Activated CD4-positive, alpha-beta memory T cell treated with anti-CD3 and anti-CD28 coated beads, Interleukin-2, amount 10 ng/mL, durations not matched to agents 7 days and 5 days (primary cell): ENCODE measurements around the gene TRIM34. TPM values are rescaled to one million over a fixed set of nuclear protein-coding genes. Genes with fewer than 3 reads are reported as not detected.
"Not testable (repeated sequence)": the region's sequence is repeated elsewhere in the genome, so short reads cannot be mapped to it uniquely, and the experiment has no call there.

Experiments
- CTCF ChIA-PET: fragments of 350-600 bp; sonication (Branson Sonifier 250); formaldehyde crosslinking; loops from one replicate; lab custom pipeline; 2021; ENCODE audit warnings: antibody characterized with exemption, inconsistent platforms; lab: Charles Lee
- POLR2A ChIA-PET: fragments of 350-600 bp; sonication (Branson Sonifier 250); formaldehyde crosslinking; loops from one replicate; lab custom pipeline; 2021; ENCODE audit warnings: antibody characterized with exemption; lab: Charles Lee
- DNase-seq: peaks from one replicate; pipeline ENCODE4 v3.0.0-alpha.2; 2020
- H3K27ac Mint-ChIP-seq: one replicate; pipeline ENCODE4 v1.8.0; 2021; ENCODE audit warnings: mild to moderate bottlenecking, mixed read lengths
- H3K27me3 Mint-ChIP-seq: one replicate; pipeline ENCODE4 v1.8.0; 2021; ENCODE audit warnings: mixed read lengths
- H3K36me3 Mint-ChIP-seq: one replicate; pipeline ENCODE4 v1.8.0; 2021; ENCODE audit warnings: low read depth, mixed read lengths
- H3K4me1 Mint-ChIP-seq: one replicate; pipeline ENCODE4 v1.8.0; 2021; ENCODE audit warnings: mixed read lengths
- H3K4me3 Mint-ChIP-seq: one replicate; pipeline ENCODE4 v1.8.0; 2021; ENCODE audit warnings: mild to moderate bottlenecking, mixed read lengths
- H3K9me3 Mint-ChIP-seq: one replicate; pipeline ENCODE4 v1.8.0; 2021; ENCODE audit warnings: mixed read lengths
- total RNA-seq, 2 experiments: library from RNA; stranded (reverse); gene quantifications; one replicate each; pipeline ENCODE4 v1.2.3, GENCODE V29; 2021

Gene TRIM34
- total RNA-seq, 2 experiments from 2014 or later = 18.2 to 19.8 TPM

DNA sequence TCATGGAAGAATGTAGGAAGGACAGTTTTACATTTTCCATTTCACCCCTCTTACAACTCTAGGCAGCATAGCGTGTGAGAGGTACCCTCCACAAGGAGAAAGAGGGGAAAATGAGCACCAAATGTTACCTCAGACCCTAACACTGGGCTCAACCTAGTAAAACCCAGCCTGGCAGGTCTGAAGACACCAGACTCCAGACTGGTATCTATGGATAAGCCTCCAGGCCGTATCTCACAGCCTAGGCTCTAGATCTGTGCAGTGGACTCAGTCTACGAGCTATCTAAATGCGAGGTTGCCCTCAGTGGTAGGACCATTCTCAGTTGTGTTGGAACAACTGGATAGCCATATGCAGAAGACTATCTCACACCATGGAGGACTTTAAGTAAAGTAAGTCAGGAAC is 49.6 kb downstream of the TRIM34 start:
- ChIA-PET POLR2A (no interaction called here), CTCF (no interaction called here)
- no peak overlapping the region for H3K27ac Mint-ChIP-seq
- H3K9me3 Mint-ChIP-seq = no peaks in the 10 kb centered on the region
- peaks cover 30% of the 10 kb centered on the region for H3K36me3 Mint-ChIP-seq
- no peak overlapping the region for H3K4me3 Mint-ChIP-seq
- no peak for DNase-seq
- peaks cover 9% of the 10 kb centered on the region for H3K4me1 Mint-ChIP-seq
- H3K27me3 Mint-ChIP-seq = no peaks in the 10 kb centered on the region

DNA sequence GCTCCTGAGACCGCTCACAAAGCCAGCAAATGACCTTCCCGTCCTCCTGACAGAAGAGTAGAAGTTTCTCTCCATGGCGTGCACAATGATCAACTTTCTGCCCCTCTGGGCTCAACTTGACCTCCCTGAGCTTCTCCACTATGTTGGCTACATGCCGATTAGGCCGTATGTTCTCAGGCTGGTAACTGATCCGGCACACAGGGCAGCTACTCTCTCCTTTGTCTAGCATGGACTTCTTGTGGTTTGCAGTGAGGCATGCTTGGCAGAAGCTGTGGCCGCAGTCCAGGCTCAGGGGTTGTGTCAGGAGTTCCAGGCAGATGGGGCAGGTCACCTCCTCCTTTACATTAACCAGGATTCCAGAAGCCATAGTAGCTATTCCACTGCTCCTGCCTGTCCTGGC is 55.0 kb downstream of the TRIM34 start:
- Mint-ChIP-seq H3K27ac (no peak overlapping the region), H3K9me3 (no peaks in the 10 kb centered on the region), H3K36me3 (peaks cover 46% of the 10 kb centered on the region), H3K4me1 (peaks cover 28% of the 10 kb centered on the region), H3K4me3 (no peak overlapping the region), H3K27me3 (no peaks in the 10 kb centered on the region)
- ChIA-PET POLR2A (interaction anchor here (2.6 kb wide), 1 partner anchor 11 kb away, joined by 15 read pairs; the partner anchor contains the start of gene TRIM22), CTCF (no interaction called here)
- DNase-seq = no peak

DNA sequence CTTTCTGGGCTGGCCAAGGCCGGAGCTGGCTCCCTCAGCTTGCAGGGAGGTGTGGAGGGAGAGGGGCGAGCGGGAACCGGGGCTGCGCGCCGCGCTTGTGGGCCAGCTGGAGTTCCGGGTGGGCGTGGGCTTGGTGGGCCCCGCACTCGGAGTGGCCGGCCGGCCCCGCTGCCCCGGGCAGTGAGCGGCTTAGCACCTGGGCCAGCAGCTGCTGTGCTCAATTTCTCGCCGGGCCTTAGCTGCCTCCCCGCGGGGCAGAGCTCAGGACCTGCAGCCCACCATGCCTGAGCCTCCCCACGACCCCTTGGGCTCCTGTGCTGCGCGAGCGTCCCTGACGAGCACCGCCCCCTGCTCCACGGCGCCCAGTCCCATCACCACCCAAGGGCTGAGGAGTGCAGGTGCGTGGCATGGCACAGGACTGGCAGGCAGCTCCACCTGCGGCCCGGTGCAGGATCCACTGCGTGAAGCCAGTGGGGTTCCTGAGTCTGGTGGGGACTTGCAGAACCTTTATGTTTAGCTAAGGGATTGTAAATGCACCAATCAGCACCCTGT is 58.2 kb downstream of the TRIM34 start:
- DNase-seq, H3K27ac Mint-ChIP-seq, H3K27me3 Mint-ChIP-seq, H3K4me3 Mint-ChIP-seq, H3K9me3 Mint-ChIP-seq, CTCF ChIA-PET: not testable (repeated sequence)
- POLR2A ChIA-PET = interaction anchor here (0.9 to 3.4 kb wide), 3 partner anchors 9 to 61 kb away, joined by 3 to 25 read pairs (median 3); partner anchors contain the start of gene TRIM34
- Mint-ChIP-seq H3K4me1 (peaks cover 37% of the 10 kb centered on the region), H3K36me3 (peaks cover 35% of the 10 kb centered on the region)

DNA sequence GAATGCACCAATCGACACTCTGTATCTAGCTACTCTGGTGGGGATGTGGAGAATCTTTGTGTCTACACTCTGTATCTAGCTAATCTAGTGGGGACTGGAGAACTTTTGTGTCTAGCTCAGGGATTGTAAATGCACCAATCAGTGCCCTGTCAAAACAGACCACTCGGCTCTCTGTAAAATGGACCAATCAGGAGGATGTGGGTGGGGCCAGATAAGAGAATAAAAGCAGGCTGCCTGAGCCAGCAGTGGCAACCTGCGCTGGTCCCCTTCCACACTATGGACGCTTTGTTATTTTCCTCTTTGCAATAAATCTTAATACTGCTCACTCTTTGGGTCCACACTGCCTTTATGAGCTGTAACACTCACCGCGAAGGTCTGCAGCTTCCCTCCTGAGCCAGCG is 58.8 kb downstream of the TRIM34 start:
- CTCF ChIA-PET = interaction anchor here (1.4 to 1.9 kb wide), 4 partner anchors 30 to 680 kb away, joined by 3 to 10 read pairs (median 8); partner anchors contain the start of genes OR52N2 and TRIM34
- peaks cover 40% of the 10 kb centered on the region for H3K4me1 Mint-ChIP-seq
- not testable (repeated sequence) for H3K9me3 Mint-ChIP-seq, H3K27me3 Mint-ChIP-seq
- POLR2A ChIA-PET = interaction anchor here (0.9 to 3.4 kb wide), 7 partner anchors 8 to 62 kb away, joined by 3 to 25 read pairs (median 3); partner anchors contain the start of gene TRIM34
- peak; percentile 52 for DNase-seq
- H3K4me3 Mint-ChIP-seq = peak overlapping the region; percentile 91
- H3K36me3 Mint-ChIP-seq = peaks cover 29% of the 10 kb centered on the region
- peak overlapping the region; percentile 90 for H3K27ac Mint-ChIP-seq

DNA sequence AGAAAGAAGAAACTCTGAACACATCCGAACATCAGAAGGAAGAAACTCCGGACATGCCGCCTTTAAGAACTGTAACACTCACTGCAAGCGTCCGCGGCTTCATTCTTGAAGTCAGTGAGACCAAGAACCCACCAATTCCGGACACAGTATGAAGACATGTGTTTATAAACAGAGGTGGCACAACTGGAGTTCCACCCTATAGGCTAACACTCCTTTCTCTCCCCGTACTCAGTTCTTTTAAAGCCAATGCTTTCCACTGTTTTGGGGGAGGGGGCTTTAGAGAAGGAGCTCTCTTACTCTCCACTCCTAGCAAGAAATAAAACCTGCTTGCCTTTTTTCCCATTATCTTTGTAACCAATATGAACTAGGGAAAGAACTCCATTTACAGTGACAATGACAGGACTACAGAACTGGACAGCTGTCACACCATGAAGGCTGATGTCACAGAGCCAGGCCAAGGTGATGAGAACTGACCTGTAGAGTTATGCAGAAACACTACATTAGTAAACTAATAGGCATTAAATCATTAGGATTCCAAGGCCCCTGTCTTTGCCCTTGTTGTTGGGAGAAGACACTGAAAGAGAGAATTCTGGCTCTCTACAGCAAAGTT is 59.3 kb downstream of the TRIM34 start:
- Mint-ChIP-seq H3K4me1 (peaks cover 39% of the 10 kb centered on the region), H3K27ac (peak overlapping the region; percentile 90), H3K9me3 (no peaks in the 10 kb centered on the region), H3K36me3 (peaks cover 23% of the 10 kb centered on the region), H3K4me3 (peak overlapping the region; percentile 91), H3K27me3 (no peaks in the 10 kb centered on the region)
- CTCF ChIA-PET = interaction anchor here (0.6 to 1.9 kb wide), 6 partner anchors 9 to 679 kb away, joined by 3 to 10 read pairs (median 5); partner anchors contain the start of genes OR52N2 and TRIM34
- DNase-seq = no peak
- POLR2A ChIA-PET = interaction anchor here (0.9 to 3.4 kb wide), 8 partner anchors 12 to 62 kb away, joined by 3 to 25 read pairs (median 5); partner anchors contain the start of gene TRIM34

DNA sequence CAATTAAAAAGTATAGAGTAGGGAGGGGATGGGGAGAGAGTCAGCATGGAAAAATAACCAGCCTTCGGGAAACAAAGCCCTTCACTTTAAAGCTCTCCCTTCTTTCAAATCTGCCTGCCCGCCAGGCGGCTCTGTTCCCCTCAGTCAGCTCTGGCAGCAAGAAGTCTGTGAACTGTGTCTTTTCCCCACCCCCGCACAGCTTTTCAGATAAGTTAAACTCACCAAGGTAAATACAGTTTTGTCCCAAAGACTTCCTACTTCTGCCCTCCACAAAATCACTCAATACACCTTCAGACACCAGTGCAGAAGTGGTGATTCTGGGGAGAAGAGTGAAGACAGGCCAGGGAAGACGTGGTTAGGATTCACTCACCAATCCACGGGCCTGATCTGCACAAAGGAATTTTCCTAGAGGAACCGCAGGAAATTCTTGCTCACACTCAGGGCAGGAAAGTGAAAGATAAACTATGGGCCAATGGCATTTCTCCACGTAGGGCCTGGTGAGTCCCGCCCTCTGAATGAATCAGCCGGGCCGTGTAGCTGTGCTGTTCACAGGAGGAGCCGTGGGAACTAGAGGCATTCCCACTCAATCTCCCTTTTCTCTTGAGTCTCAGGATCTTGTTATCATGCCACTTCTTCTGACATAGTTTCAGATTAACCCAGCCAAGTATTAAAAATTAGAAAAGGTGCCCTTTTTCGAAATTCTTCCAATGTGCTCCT is 60.0 kb downstream of the TRIM34 start, which contains the start of gene TRIM5:
Gene TRIM5, minus strand, starts transcription at position 429 of the 717 bp plus-strand sequence. CDS start 4,897 bp downstream, outside the sequence.
- Mint-ChIP-seq H3K9me3 (no peaks in the 10 kb centered on the region), H3K36me3 (peaks cover 19% of the 10 kb centered on the region), H3K4me3 (peak within 1 kb of the TSS; percentile 91), H3K27me3 (no peaks in the 10 kb centered on the region), H3K4me1 (peaks cover 39% of the 10 kb centered on the region), H3K27ac (peak within 1 kb of the TSS; percentile 90)
- peak; percentile 83 for DNase-seq
- POLR2A ChIA-PET = interaction anchor here (0.9 to 3.4 kb wide), 7 partner anchors 11 to 59 kb away, joined by 3 to 25 read pairs (median 5); partner anchors contain the start of gene TRIM34
- CTCF ChIA-PET = interaction anchor here (0.6 to 1.9 kb wide), 8 partner anchors 9 to 678 kb away, joined by 3 to 10 read pairs (median 4); partner anchors contain the start of genes OR52N2 and TRIM34

DNA sequence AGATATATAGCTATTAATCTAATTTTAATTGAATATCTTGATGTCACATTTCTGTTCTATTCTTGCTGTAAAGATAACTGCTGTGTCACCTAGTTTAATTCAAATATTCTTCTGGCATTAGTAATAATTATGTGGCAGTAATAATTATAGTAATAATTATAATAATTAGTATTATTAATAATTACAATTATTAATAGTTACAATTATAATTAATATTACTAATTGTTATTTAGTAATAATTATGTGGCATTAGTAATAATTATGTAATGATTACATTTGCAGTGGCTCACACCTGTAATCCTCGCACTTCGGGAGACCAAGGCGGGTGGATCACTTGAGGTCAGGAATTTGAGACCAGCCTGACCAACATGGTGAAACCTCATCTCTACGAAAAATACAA is 61.6 kb downstream of the TRIM34 start:
- Mint-ChIP-seq H3K4me3 (no peak overlapping the region), H3K9me3 (no peaks in the 10 kb centered on the region), H3K4me1 (peaks cover 36% of the 10 kb centered on the region), H3K36me3 (peaks cover 25% of the 10 kb centered on the region), H3K27ac (no peak overlapping the region), H3K27me3 (no peaks in the 10 kb centered on the region)
- DNase-seq = no peak
- CTCF ChIA-PET = no interaction called here
- POLR2A ChIA-PET = interaction anchor here (3.4 kb wide), 1 partner anchor 61 kb away, joined by 25 read pairs; the partner anchor contains the start of gene TRIM34

DNA sequence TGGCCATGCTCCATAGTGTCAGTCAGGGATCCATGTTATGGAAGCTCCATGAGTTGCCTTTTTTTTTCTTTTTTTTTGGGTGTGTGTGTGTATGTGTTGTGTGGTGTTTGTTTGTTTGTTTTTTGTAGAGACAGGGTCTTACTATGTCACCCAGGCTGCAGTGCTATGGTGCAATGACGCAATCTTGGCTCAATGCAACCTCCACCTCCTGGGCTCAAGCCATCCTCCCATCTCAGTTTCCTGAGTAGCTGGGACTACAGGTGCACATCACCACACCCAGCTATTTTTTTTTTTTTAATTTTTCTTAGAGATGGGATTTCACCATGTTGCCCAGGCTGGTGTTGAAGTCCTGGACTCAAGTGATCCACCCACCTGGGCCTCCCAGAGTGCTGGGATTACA is 63.7 kb downstream of the TRIM34 start:
- no peaks in the 10 kb centered on the region for H3K27me3 Mint-ChIP-seq
- H3K36me3 Mint-ChIP-seq = peaks cover 38% of the 10 kb centered on the region
- H3K27ac Mint-ChIP-seq = no peak overlapping the region
- ChIA-PET POLR2A (interaction anchor here (1.5 to 1.6 kb wide), 2 partner anchors 12 to 61 kb away, joined by 4 to 8 read pairs; no protein-coding TSS in a partner anchor), CTCF (interaction anchor here (1.0 kb wide), 1 partner anchor 88 kb away, joined by 3 read pairs; no protein-coding TSS in a partner anchor)
- H3K4me3 Mint-ChIP-seq = no peak overlapping the region
- H3K9me3 Mint-ChIP-seq = no peaks in the 10 kb centered on the region
- peaks cover 42% of the 10 kb centered on the region for H3K4me1 Mint-ChIP-seq
- no peak for DNase-seq

DNA sequence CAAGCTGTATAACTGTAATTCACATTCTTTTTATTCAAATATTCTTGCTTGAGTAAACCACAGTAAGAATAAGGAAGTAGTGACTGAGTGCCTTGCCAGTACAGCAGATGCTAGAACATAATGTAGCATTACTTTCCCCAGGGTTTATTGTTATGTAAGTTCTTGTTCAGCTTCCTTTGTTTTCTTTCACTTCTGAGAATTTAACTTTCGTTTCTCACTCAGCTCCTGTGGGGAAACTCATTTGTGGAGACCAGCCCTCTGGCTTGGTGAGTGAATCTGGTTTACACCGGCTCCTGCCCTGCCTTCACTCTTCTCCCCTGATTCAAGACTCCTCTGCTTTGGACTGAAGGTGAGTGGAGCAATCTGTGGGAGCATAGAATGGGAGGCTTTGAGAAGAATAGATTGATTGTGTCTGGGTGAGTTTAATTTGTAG is 64.8 kb downstream of the TRIM34 start, which contains the start of gene TRIM22:
Gene TRIM22, plus strand, starts transcription at position 240 of the 433 bp plus-strand sequence. CDS start 6,443 bp downstream, outside the sequence.
- peak within 1 kb of the TSS; percentile 96 for H3K4me3 Mint-ChIP-seq
- no peaks in the 10 kb centered on the region for H3K9me3 Mint-ChIP-seq
- peak; percentile 70 for DNase-seq
- POLR2A ChIA-PET = interaction anchor here (0.9 to 3.2 kb wide), 13 partner anchors 11 to 1056 kb away, joined by 3 to 22 read pairs (median 4); partner anchors contain the start of genes CAVIN3, TAF10 and TRIM34
- H3K36me3 Mint-ChIP-seq = peaks cover 42% of the 10 kb centered on the region
- peaks cover 45% of the 10 kb centered on the region for H3K4me1 Mint-ChIP-seq
- H3K27me3 Mint-ChIP-seq = no peaks in the 10 kb centered on the region
- CTCF ChIA-PET = no interaction called here
- H3K27ac Mint-ChIP-seq = peak within 1 kb of the TSS; percentile 94

DNA sequence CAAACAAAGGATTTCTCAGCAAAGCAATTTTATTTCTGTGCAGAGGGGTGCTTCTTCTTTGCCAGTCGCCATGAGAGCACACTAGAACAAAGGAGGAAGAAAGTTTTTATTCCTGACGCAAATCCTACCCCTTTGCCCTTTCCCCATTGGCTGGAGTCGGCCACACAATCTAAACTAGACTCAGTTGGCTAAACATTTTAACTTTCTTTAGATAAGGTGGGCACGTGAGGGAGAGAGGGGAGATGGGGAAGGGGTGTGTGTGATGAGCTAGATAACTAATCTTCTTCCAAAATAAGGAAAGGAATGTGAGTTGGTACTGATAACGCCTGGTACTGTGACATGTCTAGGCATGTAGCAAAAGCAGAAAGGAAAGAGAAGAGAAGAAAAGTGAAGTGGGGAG is 65.4 kb downstream of the TRIM34 start:
- POLR2A ChIA-PET = interaction anchor here (1.0 to 3.2 kb wide), 14 partner anchors 11 to 1055 kb away, joined by 3 to 22 read pairs (median 3); partner anchors contain the start of genes CAVIN3, TAF10 and TRIM34
- H3K4me1 Mint-ChIP-seq = peaks cover 44% of the 10 kb centered on the region

DNA sequence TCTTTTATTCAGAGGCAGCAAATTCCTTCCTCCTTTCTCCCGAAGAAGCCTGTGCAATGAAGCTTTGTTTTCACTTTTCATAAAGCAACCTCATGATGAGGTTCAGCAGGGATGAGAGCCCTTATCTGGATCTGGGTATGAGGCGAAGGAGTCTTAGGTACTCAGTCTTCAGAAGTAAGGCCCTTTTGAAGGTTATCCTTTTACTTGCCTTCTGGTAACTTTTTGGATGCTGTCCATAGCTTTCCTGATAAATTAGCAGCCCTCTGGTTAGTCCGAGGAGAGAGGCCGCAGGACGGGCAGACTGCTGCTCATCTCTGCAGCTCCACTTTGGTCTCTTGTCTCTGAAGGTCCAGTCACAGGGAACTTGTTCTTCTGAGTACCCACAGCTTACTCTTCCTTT is 65.9 kb downstream of the TRIM34 start:
- DNase-seq = no peak
- ChIA-PET CTCF (interaction anchor here (0.8 kb wide), 1 partner anchor 20 kb away, joined by 3 read pairs; no protein-coding TSS in a partner anchor), POLR2A (interaction anchor here (1.1 to 3.2 kb wide), 9 partner anchors 11 to 629 kb away, joined by 3 to 22 read pairs (median 4); partner anchors contain the start of genes CAVIN3 and TRIM34)
- H3K4me3 Mint-ChIP-seq = peak overlapping the region; percentile 96
- H3K9me3 Mint-ChIP-seq = no peaks in the 10 kb centered on the region
- H3K27ac Mint-ChIP-seq = peak overlapping the region; percentile 94
- no peaks in the 10 kb centered on the region for H3K27me3 Mint-ChIP-seq
- peaks cover 46% of the 10 kb centered on the region for H3K36me3 Mint-ChIP-seq
- H3K4me1 Mint-ChIP-seq = peaks cover 43% of the 10 kb centered on the region

More for the DNA sequence above, 65.4 kb downstream of the TRIM34 start:
- no peaks in the 10 kb centered on the region for H3K27me3 Mint-ChIP-seq
- peak overlapping the region; percentile 96 for H3K4me3 Mint-ChIP-seq
- no peak for DNase-seq
- CTCF ChIA-PET = no interaction called here
- no peaks in the 10 kb centered on the region for H3K9me3 Mint-ChIP-seq
- peak overlapping the region; percentile 94 for H3K27ac Mint-ChIP-seq
- H3K36me3 Mint-ChIP-seq = peaks cover 45% of the 10 kb centered on the region
